SK-N-SH (cell line): ENCODE results near the gene MFAP3L. TPM values are rescaled to one million over a fixed set of nuclear protein-coding genes. Genes with fewer than 3 reads are reported as not detected.

Source experiments
- CTCF ChIA-PET: fragments of 300-600, 350-600 bp; formaldehyde crosslinking; extraction: SDS; loops from one replicate; lab custom pipeline; 2021; lab: Yijun Ruan, JAX
- POLR2A ChIA-PET: fragments of 350-600 bp; sonication (Branson Sonifier 250); formaldehyde crosslinking; extraction: SDS; loops from one replicate; lab custom pipeline; 2020; ENCODE audit warnings: antibody characterized with exemption, inconsistent platforms; lab: Yijun Ruan, JAX
- DNase-seq: peaks from one replicate; pipeline ENCODE4 v3.0.0; 2012
- H2AFZ ChIP-seq: fragments of 200-600 bp; sonication (generic); 2 replicates; pipeline ENCODE4 v1.8.1; 2016; ENCODE audit warnings: antibody characterized with exemption, mild to moderate bottlenecking, low read depth
- H3F3A ChIP-seq: fragments of 200-600 bp; sonication (generic); replicated peaks from 2 replicates; pipeline ENCODE3; 2016; ENCODE audit warnings: antibody characterized with exemption, mild to moderate bottlenecking; ENCODE audit not compliant: insufficient read depth
- H3K27ac ChIP-seq, 2 experiments: fragments of 200-500 bp in 1 of 2; fragments of 200-600 bp in 1 of 2; sonication (Bioruptor generic) in 1 of 2; sonication (generic), shearing (Covaris generic) in 1 of 2; 2 replicates each; pipeline versions ENCODE4 v1.5.1 to v1.6.1; 2014 to 2016; ENCODE audit warnings: low read depth in 2 of 2, inconsistent platforms in 1 of 2, low read length in 1 of 2, mild to moderate bottlenecking in 1 of 2, mixed read lengths in 1 of 2
- H3K27me3 ChIP-seq: fragments of 200-600 bp; sonication (generic), shearing (Covaris generic); 2 replicates; pipeline ENCODE4 v1.6.1; 2016; ENCODE audit warnings: mixed run types; ENCODE audit not compliant: insufficient read depth
- H3K36me3 ChIP-seq, 2 experiments: fragments of 200-500 bp in 1 of 2; fragments of 200-600 bp in 1 of 2; sonication (Bioruptor generic) in 1 of 2; sonication (generic) in 1 of 2; replicated peaks in 1 of 2; 2 replicates each; pipeline versions ENCODE3 to v1.5.1; 2014 to 2016; ENCODE audit warnings: low read length in 1 of 2, mild to moderate bottlenecking in 1 of 2; ENCODE audit not compliant: insufficient read depth in 2 of 2, control insufficient read depth in 1 of 2
- H3K4me1 ChIP-seq, 2 experiments: fragments of 200-500 bp in 1 of 2; fragments of 200-600 bp in 1 of 2; sonication (Bioruptor generic) in 1 of 2; sonication (generic), shearing (Covaris generic) in 1 of 2; 2 replicates each; pipeline versions ENCODE4 v1.5.1 to v1.6.1; 2014 to 2016; ENCODE audit warnings: low read depth in 1 of 2, low read length in 1 of 2, mixed run types in 1 of 2; ENCODE audit not compliant: insufficient read depth in 2 of 2, control insufficient read depth in 1 of 2
- H3K4me2 ChIP-seq: fragments of 200-600 bp; sonication (generic), shearing (Covaris generic); 2 replicates; pipeline ENCODE4 v1.6.1; 2017; ENCODE audit warnings: mixed run types
- H3K4me3 ChIP-seq, 2 experiments: fragments of 200-500 bp in 1 of 2; fragments of 200-600 bp in 1 of 2; sonication (Bioruptor generic) in 1 of 2; sonication (generic), shearing (Covaris generic) in 1 of 2; 2 replicates each; pipeline versions ENCODE4 v1.5.1 to v1.8.1; 2014 to 2016; ENCODE audit warnings: low read depth in 2 of 2, inconsistent platforms in 1 of 2, low read length in 1 of 2, mild to moderate bottlenecking in 1 of 2, mixed read lengths in 1 of 2, moderate library complexity in 1 of 2
- H3K79me2 ChIP-seq: fragments of 200-600 bp; sonication (generic); 2 replicates; pipeline ENCODE4 v1.8.1; 2017; ENCODE audit warnings: mild to moderate bottlenecking; ENCODE audit not compliant: insufficient read depth
- H3K9ac ChIP-seq: fragments of 200-600 bp; sonication (generic); 2 replicates; pipeline ENCODE4 v1.6.1; 2017; ENCODE audit warnings: mixed run types
- H3K9me2 ChIP-seq: fragments of 200-600 bp; sonication (generic); 2 replicates; pipeline ENCODE4 v1.6.1; 2017; ENCODE audit warnings: mixed run types
- H3K9me3 ChIP-seq: fragments of 200-600 bp; sonication (generic); 2 replicates; pipeline ENCODE4 v1.6.1; 2017; ENCODE audit warnings: mixed run types, mild to moderate bottlenecking, moderate library complexity
- H4K20me1 ChIP-seq: fragments of 200-600 bp; sonication (generic); 2 replicates; pipeline ENCODE4 v1.6.1; 2017; ENCODE audit warnings: mild to moderate bottlenecking, mixed run types; ENCODE audit not compliant: insufficient read depth
- ELF1 ChIP-seq: IDR thresholded peaks from 2 replicates; pipeline ENCODE4 v1.4.0; 2012
- EP300 ChIP-seq, 2 experiments: IDR thresholded peaks; 2 replicates each; pipeline versions ENCODE4 v1.4.0 to v1.6.1; 2012; ENCODE audit warnings: borderline replicate concordance in 1 of 2, low read depth in 1 of 2, low read length in 1 of 2
- FOXJ3 ChIP-seq: sonication (generic); formaldehyde crosslinking; IDR thresholded peaks from 2 replicates; pipeline ENCODE4 v1.5.1; 2020; ENCODE audit warnings: mild to moderate bottlenecking, missing genetic modification reagents
- FOXM1 ChIP-seq: IDR thresholded peaks from 2 replicates; pipeline ENCODE4 v1.4.0; 2012; ENCODE audit warnings: low read depth, mild to moderate bottlenecking
- GABPA ChIP-seq: IDR thresholded peaks from 2 replicates; pipeline ENCODE4 v1.4.0; 2012; ENCODE audit warnings: low read depth, mild to moderate bottlenecking
- MXI1 ChIP-seq: IDR thresholded peaks from 2 replicates; pipeline ENCODE4 v1.6.1; 2012; ENCODE audit warnings: mild to moderate bottlenecking, low read depth, low read length, improper control_type of control experiment
- NRF1 ChIP-seq: IDR thresholded peaks from 2 replicates; pipeline ENCODE4 v1.6.1; 2012; ENCODE audit warnings: low read depth, mild to moderate bottlenecking, low read length
- RXRA ChIP-seq: IDR thresholded peaks from 2 replicates; pipeline ENCODE4 v1.4.0; 2012; ENCODE audit warnings: low read depth, mild to moderate bottlenecking, borderline replicate concordance
- TAF1 ChIP-seq: IDR thresholded peaks from 2 replicates; pipeline ENCODE4 v1.6.1; 2012; ENCODE audit warnings: low read depth, mild to moderate bottlenecking, low read length, moderate library complexity, borderline replicate concordance
- TEAD4 ChIP-seq: IDR thresholded peaks from 2 replicates; pipeline ENCODE4 v1.4.0; 2012; ENCODE audit warnings: mild to moderate bottlenecking, borderline replicate concordance; ENCODE audit not compliant: insufficient read depth
- YY1 ChIP-seq: IDR thresholded peaks from 2 replicates; pipeline ENCODE4 v1.4.0; 2012; ENCODE audit warnings: low read depth, mild to moderate bottlenecking
- WGBS: methylation state at CpG from one replicate; pipeline ENCODE4 v1.1.6; 2017; ENCODE audit warnings: low lambda C conversion rate; 5-methylcytosine and 5-hydroxymethylcytosine counted together
- polyA plus RNA-seq, 3 experiments: library from polyadenylated mRNA; depleted of rRNA; stranded (reverse); fragments of >200 nt; gene quantifications; 2 replicates each; pipeline ENCODE4 v1.2.3, GENCODE V29; 2012
- TF ChIP-seq, protein P1 (sequence below): IDR thresholded peaks from 2 replicates; pipeline ENCODE4; 2012
- TF ChIP-seq, protein P2 (sequence below): IDR thresholded peaks from 2 replicates; pipeline ENCODE4 v1.4.0; 2012; ENCODE audit warnings: low read depth, borderline replicate concordance
- TF ChIP-seq, protein P3 (sequence below): IDR thresholded peaks from 2 replicates; pipeline ENCODE4 v1.4.0; 2012; ENCODE audit warnings: low read depth, borderline replicate concordance
- TF ChIP-seq, protein P4 (sequence below): fragments of 150-350 bp; IDR thresholded peaks from 2 replicates; pipeline ENCODE4 v1.6.1; 2016; ENCODE audit warnings: mild to moderate bottlenecking, low read depth, low read length
- TF ChIP-seq, protein P5 (sequence below): fragments of 150-350 bp; IDR thresholded peaks from 2 replicates; pipeline ENCODE4 v1.6.1; 2017; ENCODE audit warnings: antibody characterized with exemption, low read length, low read depth, borderline replicate concordance
- TF ChIP-seq, protein P6 (sequence below): fragments of 200-600 bp; sonication (generic); IDR thresholded peaks from 2 replicates; pipeline ENCODE4 v1.6.1; 2017; ENCODE audit warnings: antibody characterized with exemption, mild to moderate bottlenecking, moderate library complexity
- TF ChIP-seq, protein P7 (sequence below): IDR thresholded peaks from 2 replicates; pipeline ENCODE4 v1.6.1; 2012; ENCODE audit warnings: mild to moderate bottlenecking, low read depth, low read length, moderate library complexity

MFAP3L gene
- 5.4 and 8.5 TPM in 2 replicates for polyA plus RNA-seq (2012; rRNA removed)
- 4.8 and 5.7 TPM in 2 replicates for polyA plus RNA-seq (2012; cell fraction: cytosol; rRNA removed)
- polyA plus RNA-seq (2012; cell fraction: nucleus; rRNA removed): 8.9 and 9.4 TPM in 2 replicates

DNA sequence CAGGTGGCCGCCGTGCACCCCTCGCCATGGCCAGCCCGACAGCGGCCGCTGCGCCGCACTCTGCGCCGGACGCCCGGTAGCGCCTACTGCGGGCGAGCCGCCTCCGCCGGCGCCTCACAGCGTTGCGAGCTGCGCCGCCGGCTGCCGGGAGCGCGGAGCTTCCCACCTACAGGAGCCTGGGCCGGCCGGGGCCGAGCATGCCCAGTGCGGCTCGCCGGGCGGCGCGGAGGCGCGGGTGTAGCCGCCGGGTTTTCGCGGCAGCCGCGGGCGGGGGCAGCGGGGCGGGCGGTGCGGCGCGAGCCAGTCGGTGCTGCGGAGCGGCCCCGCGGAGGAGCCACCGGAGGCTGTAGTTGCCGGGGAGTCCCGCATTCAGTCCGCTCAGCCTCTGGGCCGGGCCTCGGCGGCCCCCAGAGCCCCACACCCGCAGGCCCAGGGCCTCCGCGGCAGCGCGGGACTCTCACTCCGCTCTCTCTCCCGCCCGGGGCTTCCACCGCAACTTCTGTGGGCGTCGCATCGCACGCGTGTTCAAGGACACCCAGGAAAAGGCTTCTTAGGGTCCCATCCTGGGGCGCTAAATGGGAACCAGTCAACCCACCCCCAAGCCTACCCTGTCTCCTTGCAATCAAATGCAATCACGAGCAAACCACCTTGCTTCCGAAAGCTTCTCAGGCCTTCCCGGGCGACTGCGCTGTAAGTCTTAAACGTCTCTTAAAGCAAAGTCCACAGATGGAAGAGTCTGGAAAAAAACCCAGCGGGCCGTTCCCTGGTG, at the start of gene MFAP3L:
Gene MFAP3L (minus strand): TSS at position 143 of the 769 bp plus-strand sequence. CDS start 20,518 bp downstream, outside the sequence.
- WGBS: under 1% methylated on average over 30 of the region's 86 CpGs
- Histone ChIP-seq H3F3A (peaks cover 4% of the 10 kb centered on the region), H3K27ac (peak within 1 kb of the TSS; percentile 89 to 92), H3K36me3 (peaks cover 0 to 6% of the 10 kb centered on the region in 2 experiments), H3K27me3 (no peaks in the 10 kb centered on the region), H3K4me3 (peak within 1 kb of the TSS; percentile 87 to 98), H3K9me3 (no peaks in the 10 kb centered on the region), H3K4me2 (peak within 1 kb of the TSS; percentile 99), H4K20me1 (no peaks in the 10 kb centered on the region), H3K79me2 (peaks cover 52% of the 10 kb centered on the region), H2AFZ (peak within 1 kb of the TSS; percentile 98), H3K4me1 (peaks cover 0 to 3% of the 10 kb centered on the region in 2 experiments; a peak in 1 of 4 replicates), H3K9me2 (no peaks in the 10 kb centered on the region), H3K9ac (peak within 1 kb of the TSS; percentile 96)
- CTCF ChIA-PET: interaction anchor here (1.4 to 4.3 kb wide), 6 partner anchors 12 to 413 kb away, joined by 3 to 34 read pairs (median 10); partner anchors contain the start of genes CLCN3 and NEK1
- POLR2A ChIA-PET: interaction anchor here (0.6 to 1.4 kb wide), 4 partner anchors 212 to 366 kb away, joined by 3 to 4 read pairs (median 3); partner anchors contain the start of gene HPF1
- DNase-seq: peak; percentile 98
- TF ChIP-seq TAF1 (peak; percentile 75), YY1 (no peak), EP300 (IDR thresholded peaks at IDR 0.05; ENCODE audit: borderline replicate concordance in 1 of 2, low read depth in 1 of 2, low read length in 1 of 2) (no peak), RXRA (no peak), FOXM1 (no peak), NRF1 (peak; percentile 80), ELF1 (no peak), TEAD4 (no peak), GABPA (no peak), FOXJ3 (CRISPR knock-in tag) (no peak), MXI1 (peak; percentile 19; the same call in 1 of the 2 replicates)
- TF ChIP-seq, protein P1, sequence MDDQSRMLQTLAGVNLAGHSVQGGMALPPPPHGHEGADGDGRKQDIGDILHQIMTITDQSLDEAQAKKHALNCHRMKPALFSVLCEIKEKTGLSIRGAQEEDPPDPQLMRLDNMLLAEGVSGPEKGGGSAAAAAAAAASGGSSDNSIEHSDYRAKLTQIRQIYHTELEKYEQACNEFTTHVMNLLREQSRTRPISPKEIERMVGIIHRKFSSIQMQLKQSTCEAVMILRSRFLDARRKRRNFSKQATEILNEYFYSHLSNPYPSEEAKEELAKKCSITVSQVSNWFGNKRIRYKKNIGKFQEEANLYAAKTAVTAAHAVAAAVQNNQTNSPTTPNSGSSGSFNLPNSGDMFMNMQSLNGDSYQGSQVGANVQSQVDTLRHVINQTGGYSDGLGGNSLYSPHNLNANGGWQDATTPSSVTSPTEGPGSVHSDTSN: no peak; the same call in 1 of the 2 replicates
- TF ChIP-seq, protein P2, sequence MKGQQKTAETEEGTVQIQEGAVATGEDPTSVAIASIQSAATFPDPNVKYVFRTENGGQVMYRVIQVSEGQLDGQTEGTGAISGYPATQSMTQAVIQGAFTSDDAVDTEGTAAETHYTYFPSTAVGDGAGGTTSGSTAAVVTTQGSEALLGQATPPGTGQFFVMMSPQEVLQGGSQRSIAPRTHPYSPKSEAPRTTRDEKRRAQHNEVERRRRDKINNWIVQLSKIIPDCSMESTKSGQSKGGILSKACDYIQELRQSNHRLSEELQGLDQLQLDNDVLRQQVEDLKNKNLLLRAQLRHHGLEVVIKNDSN: no peak
- TF ChIP-seq, protein P3, sequence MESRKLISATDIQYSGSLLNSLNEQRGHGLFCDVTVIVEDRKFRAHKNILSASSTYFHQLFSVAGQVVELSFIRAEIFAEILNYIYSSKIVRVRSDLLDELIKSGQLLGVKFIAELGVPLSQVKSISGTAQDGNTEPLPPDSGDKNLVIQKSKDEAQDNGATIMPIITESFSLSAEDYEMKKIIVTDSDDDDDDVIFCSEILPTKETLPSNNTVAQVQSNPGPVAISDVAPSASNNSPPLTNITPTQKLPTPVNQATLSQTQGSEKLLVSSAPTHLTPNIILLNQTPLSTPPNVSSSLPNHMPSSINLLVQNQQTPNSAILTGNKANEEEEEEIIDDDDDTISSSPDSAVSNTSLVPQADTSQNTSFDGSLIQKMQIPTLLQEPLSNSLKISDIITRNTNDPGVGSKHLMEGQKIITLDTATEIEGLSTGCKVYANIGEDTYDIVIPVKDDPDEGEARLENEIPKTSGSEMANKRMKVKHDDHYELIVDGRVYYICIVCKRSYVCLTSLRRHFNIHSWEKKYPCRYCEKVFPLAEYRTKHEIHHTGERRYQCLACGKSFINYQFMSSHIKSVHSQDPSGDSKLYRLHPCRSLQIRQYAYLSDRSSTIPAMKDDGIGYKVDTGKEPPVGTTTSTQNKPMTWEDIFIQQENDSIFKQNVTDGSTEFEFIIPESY: no peak
- TF ChIP-seq, protein P4, sequence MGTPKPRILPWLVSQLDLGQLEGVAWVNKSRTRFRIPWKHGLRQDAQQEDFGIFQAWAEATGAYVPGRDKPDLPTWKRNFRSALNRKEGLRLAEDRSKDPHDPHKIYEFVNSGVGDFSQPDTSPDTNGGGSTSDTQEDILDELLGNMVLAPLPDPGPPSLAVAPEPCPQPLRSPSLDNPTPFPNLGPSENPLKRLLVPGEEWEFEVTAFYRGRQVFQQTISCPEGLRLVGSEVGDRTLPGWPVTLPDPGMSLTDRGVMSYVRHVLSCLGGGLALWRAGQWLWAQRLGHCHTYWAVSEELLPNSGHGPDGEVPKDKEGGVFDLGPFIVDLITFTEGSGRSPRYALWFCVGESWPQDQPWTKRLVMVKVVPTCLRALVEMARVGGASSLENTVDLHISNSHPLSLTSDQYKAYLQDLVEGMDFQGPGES: no peak
- TF ChIP-seq, protein P5, sequence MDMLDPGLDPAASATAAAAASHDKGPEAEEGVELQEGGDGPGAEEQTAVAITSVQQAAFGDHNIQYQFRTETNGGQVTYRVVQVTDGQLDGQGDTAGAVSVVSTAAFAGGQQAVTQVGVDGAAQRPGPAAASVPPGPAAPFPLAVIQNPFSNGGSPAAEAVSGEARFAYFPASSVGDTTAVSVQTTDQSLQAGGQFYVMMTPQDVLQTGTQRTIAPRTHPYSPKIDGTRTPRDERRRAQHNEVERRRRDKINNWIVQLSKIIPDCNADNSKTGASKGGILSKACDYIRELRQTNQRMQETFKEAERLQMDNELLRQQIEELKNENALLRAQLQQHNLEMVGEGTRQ: no peak
- TF ChIP-seq, protein P6, sequence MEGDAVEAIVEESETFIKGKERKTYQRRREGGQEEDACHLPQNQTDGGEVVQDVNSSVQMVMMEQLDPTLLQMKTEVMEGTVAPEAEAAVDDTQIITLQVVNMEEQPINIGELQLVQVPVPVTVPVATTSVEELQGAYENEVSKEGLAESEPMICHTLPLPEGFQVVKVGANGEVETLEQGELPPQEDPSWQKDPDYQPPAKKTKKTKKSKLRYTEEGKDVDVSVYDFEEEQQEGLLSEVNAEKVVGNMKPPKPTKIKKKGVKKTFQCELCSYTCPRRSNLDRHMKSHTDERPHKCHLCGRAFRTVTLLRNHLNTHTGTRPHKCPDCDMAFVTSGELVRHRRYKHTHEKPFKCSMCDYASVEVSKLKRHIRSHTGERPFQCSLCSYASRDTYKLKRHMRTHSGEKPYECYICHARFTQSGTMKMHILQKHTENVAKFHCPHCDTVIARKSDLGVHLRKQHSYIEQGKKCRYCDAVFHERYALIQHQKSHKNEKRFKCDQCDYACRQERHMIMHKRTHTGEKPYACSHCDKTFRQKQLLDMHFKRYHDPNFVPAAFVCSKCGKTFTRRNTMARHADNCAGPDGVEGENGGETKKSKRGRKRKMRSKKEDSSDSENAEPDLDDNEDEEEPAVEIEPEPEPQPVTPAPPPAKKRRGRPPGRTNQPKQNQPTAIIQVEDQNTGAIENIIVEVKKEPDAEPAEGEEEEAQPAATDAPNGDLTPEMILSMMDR: no peak; the same call in 1 of the 2 replicates
- TF ChIP-seq, protein P7, sequence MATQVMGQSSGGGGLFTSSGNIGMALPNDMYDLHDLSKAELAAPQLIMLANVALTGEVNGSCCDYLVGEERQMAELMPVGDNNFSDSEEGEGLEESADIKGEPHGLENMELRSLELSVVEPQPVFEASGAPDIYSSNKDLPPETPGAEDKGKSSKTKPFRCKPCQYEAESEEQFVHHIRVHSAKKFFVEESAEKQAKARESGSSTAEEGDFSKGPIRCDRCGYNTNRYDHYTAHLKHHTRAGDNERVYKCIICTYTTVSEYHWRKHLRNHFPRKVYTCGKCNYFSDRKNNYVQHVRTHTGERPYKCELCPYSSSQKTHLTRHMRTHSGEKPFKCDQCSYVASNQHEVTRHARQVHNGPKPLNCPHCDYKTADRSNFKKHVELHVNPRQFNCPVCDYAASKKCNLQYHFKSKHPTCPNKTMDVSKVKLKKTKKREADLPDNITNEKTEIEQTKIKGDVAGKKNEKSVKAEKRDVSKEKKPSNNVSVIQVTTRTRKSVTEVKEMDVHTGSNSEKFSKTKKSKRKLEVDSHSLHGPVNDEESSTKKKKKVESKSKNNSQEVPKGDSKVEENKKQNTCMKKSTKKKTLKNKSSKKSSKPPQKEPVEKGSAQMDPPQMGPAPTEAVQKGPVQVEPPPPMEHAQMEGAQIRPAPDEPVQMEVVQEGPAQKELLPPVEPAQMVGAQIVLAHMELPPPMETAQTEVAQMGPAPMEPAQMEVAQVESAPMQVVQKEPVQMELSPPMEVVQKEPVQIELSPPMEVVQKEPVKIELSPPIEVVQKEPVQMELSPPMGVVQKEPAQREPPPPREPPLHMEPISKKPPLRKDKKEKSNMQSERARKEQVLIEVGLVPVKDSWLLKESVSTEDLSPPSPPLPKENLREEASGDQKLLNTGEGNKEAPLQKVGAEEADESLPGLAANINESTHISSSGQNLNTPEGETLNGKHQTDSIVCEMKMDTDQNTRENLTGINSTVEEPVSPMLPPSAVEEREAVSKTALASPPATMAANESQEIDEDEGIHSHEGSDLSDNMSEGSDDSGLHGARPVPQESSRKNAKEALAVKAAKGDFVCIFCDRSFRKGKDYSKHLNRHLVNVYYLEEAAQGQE: no peak
